HUES48 (cell line): Measurements from ENCODE around the gene TGDS.

Experiments used
- H3K27ac ChIP-seq: one replicate; pipeline ENCODE4 v1.7.0; 2013; ENCODE audit warnings: low read depth, low read length, inconsistent platforms
- H3K27me3 ChIP-seq: 2 replicates; pipeline ENCODE4 v1.6.1; 2013; ENCODE audit warnings: mild to moderate bottlenecking, low read length; ENCODE audit not compliant: control insufficient read depth, insufficient read depth
- H3K36me3 ChIP-seq: 2 replicates; pipeline ENCODE4 v1.6.1; 2013; ENCODE audit warnings: low read length; ENCODE audit not compliant: control insufficient read depth, insufficient read depth
- H3K4me1 ChIP-seq: 2 replicates; pipeline ENCODE4 v1.6.1; 2013; ENCODE audit warnings: mild to moderate bottlenecking, low read length; ENCODE audit not compliant: control insufficient read depth, insufficient read depth
- H3K4me3 ChIP-seq: 2 replicates; pipeline ENCODE4 v1.5.1; 2013; ENCODE audit warnings: mild to moderate bottlenecking, low read depth, low read length
- H3K9ac ChIP-seq: 2 replicates; pipeline ENCODE4 v1.6.1; 2013; ENCODE audit warnings: mild to moderate bottlenecking, low read depth, low read length, moderate library complexity
- H3K9me3 ChIP-seq: 2 replicates; pipeline ENCODE4 v1.6.1; 2013; ENCODE audit warnings: low read length; ENCODE audit not compliant: control insufficient read depth, insufficient read depth

TGDS gene

DNA sequence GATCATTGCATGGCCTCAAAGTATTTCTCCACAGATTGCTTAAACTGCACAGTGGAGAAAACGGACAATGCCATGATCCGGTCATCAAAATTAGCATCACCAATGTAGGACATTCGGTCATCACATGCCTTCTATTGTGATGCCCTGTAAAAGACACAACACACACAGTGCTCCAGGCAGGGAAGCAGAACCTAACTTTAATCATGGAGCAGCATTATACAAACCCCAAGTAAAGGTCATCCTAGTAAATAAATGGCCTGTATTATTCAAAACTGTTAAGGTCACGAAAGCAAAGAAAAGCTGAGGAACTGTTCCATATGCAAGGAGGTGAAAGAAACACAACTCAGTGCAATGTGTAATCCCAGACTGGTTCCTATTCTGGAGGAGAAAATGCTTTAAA, 42.2 kb downstream of the TGDS start:
- H3K4me3 ChIP-seq, result no peak overlapping the region
- no peaks in the 10 kb centered on the region for H3K36me3 ChIP-seq
- no peaks in the 10 kb centered on the region for H3K27me3 ChIP-seq

DNA sequence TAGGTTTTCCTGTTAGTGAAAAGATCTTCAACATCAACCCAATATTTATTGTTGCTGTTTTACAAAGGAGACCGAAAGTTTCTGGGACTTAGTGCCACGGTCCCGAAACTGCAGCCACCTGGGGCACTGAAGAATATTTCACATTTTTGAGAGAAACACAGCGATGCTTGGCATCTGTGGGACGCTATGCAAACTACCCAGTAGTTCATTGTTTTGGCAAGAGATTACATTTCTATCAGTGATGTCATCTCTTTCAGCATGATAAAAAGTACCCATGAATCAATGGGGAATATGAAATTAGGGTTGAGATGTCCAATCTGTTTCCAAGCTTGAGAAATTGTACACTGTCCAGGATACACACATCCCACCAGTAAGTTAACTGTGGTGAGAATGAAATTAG, 43.9 kb downstream of the TGDS start:
- Histone ChIP-seq H3K36me3 (no peaks in the 10 kb centered on the region), H3K9ac (no peak overlapping the region), H3K4me1 (peaks cover 9% of the 10 kb centered on the region), H3K9me3 (no peaks in the 10 kb centered on the region), H3K4me3 (no peak overlapping the region), H3K27ac (no peak overlapping the region), H3K27me3 (no peaks in the 10 kb centered on the region)

More for the DNA sequence above, 42.2 kb downstream of the TGDS start:
- no peak overlapping the region for H3K27ac ChIP-seq
- no peak overlapping the region for H3K9ac ChIP-seq
- H3K4me1 ChIP-seq, result 0 out of 2 replicates have a peak, but pooled peaks cover 3% of the 10 kb centered on the region
- H3K9me3 ChIP-seq, result no peaks in the 10 kb centered on the region

DNA sequence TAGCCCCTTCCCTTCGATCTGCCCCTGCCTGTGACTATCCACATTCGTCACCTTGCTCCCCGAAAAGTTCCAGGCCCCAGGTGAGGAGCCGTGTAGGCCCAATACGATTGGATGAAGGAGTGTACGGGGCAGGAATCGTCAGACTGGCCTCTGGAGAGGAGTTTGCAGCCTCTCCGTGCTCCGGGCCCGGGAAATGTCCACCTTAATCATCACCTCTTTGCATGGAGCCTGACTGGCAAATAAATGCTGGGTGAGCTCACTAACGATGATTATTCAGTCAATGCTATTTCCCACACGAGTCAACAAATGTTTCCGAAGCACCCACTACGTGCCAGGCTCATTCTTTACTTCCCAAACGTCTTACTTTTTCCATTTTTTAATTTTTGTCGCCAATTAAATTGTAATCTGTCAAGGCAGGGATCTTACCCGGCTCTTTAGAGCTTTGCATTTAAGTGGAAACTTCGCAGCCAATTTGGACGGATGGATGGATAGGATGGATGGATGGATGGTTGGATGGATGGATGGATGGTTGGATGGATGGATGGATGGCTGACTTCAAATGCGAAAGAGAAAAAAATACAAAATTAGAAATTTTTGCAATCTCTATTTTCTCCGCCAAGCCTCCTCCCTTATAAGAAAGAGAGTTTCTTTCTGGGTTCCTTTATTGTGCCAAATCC, 45.8 kb downstream of the TGDS start:
- Histone ChIP-seq H3K27ac (peak overlapping the region; percentile 75), H3K9ac (peak overlapping the region; percentile 84), H3K27me3 (no peaks in the 10 kb centered on the region)

DNA sequence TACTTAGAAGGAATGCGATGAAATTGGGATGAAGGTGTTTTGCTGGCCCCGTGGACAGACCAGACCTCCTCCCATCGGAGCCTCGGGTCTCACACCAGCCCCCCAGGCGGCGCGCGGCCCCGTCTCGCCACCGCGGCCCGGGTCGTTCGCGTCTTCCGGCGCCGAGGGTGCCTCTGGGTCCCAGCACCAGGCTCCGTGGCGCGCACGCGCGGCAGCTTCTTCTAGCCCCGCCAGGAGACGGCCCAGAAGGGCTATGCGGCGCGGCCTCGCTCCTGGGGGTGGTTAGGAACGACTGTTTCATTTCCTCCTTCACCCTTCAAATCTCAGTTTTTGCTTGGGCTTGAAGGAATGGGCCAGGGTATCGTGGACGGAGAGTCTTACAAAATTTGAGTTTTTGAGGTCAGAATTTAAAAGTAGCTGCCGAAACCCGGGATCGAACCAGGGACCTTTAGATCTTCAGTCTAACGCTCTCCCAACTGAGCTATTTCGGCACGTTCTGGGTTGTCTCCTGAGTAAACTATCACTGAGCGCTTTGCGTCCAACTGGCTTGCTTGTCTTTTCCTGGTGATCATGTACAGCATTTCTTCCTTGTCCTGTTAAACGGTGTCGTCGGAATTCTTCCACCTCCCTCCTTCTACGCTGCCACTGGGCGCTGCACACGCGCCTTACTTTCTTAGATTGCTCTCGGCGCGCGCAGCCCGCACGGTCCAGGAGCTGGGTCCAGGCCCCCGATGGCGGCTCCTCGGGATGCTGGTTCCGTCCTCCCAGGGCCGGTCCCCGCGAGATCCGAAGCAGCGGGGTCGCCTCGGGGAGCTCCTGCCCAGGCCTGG, 46.5 kb downstream of the TGDS start:
- H3K27ac ChIP-seq, result peak overlapping the region; percentile 92

More for the DNA sequence above, 45.8 kb downstream of the TGDS start:
- no peaks in the 10 kb centered on the region for H3K9me3 ChIP-seq
- peaks cover 26% of the 10 kb centered on the region for H3K4me1 ChIP-seq
- H3K4me3 ChIP-seq, result peak overlapping the region; percentile 80
- H3K36me3 ChIP-seq, result no peaks in the 10 kb centered on the region

DNA sequence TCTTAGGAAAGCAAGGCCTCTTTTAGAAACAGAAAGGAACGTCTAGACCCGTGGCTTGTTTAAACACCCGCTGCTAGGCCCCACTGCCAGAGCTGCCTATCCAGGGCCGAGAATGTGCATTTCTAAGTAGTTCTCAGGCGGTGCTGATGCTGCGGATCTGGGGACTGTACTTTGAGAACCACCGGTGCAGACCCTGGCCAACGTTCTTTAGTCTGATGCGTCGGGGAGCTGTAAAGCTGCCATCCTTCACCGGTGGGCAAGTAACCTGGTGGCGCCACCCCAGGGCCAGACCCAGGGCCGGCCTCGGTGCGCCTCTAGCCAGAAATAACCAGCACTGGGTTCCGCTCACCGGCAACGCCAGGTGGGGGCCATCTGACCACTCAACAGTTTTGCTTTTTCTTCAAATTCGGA, 47.1 kb downstream of the TGDS start:
- Histone ChIP-seq H3K9ac (peak overlapping the region; percentile 78), H3K27ac (peak overlapping the region; percentile 92), H3K36me3 (no peaks in the 10 kb centered on the region)

More for the DNA sequence above, 46.5 kb downstream of the TGDS start:
- peaks cover 26% of the 10 kb centered on the region for H3K4me1 ChIP-seq
- H3K4me3 ChIP-seq, result peak overlapping the region; percentile 80
- no peaks in the 10 kb centered on the region for H3K9me3 ChIP-seq
- no peaks in the 10 kb centered on the region for H3K27me3 ChIP-seq
- peak overlapping the region; percentile 84 for H3K9ac ChIP-seq
- H3K36me3 ChIP-seq, result no peaks in the 10 kb centered on the region

DNA sequence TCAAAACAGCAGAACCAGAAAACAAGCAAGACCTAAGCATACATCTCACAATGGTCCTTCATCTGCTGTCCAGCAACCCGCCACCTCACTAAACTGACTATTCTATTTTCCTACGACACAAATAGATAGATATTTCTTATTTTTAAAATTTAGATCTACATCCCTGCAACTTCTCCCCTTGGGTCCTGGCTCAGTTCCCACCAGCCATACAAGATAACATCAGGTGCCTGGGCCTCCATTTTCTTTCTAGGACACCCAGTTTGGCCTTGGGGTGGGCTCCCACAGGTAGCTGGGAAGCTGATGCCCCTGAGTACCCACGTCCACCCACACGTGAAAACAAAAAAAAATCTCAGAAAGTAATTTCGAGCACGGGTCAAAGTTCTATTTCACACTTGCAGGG, 47.6 kb downstream of the TGDS start:
- Histone ChIP-seq H3K27me3 (no peaks in the 10 kb centered on the region), H3K4me1 (peaks cover 26% of the 10 kb centered on the region), H3K4me3 (peak overlapping the region; percentile 80), H3K9me3 (no peaks in the 10 kb centered on the region), H3K9ac (peak overlapping the region; percentile 78), H3K27ac (peak overlapping the region; percentile 92), H3K36me3 (no peaks in the 10 kb centered on the region)

More for the DNA sequence above, 47.1 kb downstream of the TGDS start:
- H3K4me1 ChIP-seq, result peaks cover 26% of the 10 kb centered on the region
- no peaks in the 10 kb centered on the region for H3K9me3 ChIP-seq
- peak overlapping the region; percentile 80 for H3K4me3 ChIP-seq
- H3K27me3 ChIP-seq, result no peaks in the 10 kb centered on the region

DNA sequence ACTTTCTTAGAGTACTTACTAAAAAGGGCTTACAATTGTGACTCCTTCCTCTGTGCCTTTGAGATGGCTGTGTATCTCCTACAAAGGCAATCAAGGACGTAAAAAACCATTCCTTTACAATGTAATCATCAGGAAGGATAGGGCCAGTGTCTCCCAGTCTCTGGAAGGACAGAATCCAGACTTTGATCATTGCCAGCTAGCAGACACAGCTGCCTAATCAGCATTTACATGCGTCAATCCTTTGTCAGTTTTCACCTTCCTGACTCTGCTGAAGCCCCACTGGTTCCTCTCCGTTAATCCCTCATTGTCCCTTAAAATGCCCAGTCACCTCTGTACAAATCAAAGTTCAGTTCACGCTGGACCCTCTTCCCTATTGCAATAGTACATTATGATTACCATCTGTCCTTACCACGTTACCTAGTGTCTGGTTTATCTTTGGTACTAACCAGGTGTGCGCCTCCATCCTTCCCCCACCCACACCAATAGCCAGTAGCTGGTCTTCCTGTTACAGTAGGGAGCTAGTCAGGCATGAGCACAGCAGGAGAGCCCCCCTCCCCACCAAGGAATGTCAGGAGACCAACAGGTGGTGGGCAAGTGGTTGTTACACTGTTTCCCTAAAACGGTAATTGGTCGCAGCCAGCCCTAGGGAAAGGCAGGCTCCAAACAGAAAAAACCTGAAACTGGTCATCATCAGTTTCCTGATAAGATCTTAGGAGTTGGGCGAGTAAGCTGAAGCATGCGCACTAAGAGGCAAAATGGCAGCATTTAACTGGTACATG, 49.7 kb downstream of the TGDS start:
- Histone ChIP-seq H3K4me1 (peaks cover 26% of the 10 kb centered on the region), H3K27ac (peak overlapping the region; percentile 65), H3K4me3 (0 out of 2 replicates have a peak overlapping the region, but pooled peaks have one; percentile 13)

DNA sequence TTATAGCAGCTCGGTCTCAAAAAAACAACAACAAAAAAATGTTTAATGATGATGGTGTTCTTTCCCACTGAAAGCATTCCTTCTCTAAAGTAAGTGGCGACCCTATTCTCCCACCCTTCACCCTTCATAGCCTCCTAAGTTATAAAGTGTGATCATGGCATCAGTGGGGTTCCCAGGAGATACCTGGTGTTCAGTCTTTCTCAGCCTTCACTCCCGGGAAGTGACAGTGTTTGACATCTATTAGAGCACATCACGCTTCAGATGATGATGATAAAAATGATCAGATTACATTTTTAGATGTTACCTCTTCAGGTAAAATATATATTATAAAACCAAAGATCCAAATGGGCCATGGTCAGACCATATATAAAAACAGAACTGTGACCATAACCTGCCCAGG, 51.0 kb downstream of the TGDS start:
- Histone ChIP-seq H3K27me3 (no peaks in the 10 kb centered on the region), H3K9me3 (no peaks in the 10 kb centered on the region), H3K4me3 (no peak overlapping the region), H3K4me1 (peaks cover 23% of the 10 kb centered on the region), H3K9ac (no peak overlapping the region), H3K36me3 (no peaks in the 10 kb centered on the region), H3K27ac (no peak overlapping the region)

More for the DNA sequence above, 49.7 kb downstream of the TGDS start:
- no peaks in the 10 kb centered on the region for H3K9me3 ChIP-seq
- no peak overlapping the region for H3K9ac ChIP-seq
- H3K27me3 ChIP-seq, result no peaks in the 10 kb centered on the region
- H3K36me3 ChIP-seq, result no peaks in the 10 kb centered on the region

DNA sequence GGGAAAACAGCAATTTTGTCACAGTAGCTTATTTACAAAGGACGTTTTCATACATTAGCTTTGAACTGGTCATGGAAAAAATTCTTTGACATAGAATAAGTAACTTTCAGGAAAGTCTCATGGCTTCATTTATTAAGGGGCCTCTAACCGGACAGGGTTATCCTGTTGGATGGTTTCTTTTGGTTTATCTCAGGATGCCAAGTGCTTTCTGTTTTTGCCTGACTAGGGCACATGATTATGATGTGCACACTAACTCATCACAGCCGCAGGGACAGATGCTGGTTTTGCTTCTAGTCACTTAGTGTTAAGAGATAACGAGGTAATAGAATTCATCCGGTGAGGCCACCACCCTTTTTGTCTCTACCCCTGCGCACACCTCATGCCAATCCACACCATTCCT, 53.0 kb downstream of the TGDS start:
- no peak overlapping the region for H3K9ac ChIP-seq
- no peaks in the 10 kb centered on the region for H3K9me3 ChIP-seq
- no peaks in the 10 kb centered on the region for H3K27me3 ChIP-seq
- no peak overlapping the region for H3K27ac ChIP-seq
- H3K4me1 ChIP-seq, result peaks cover 16% of the 10 kb centered on the region
- no peaks in the 10 kb centered on the region for H3K36me3 ChIP-seq
- H3K4me3 ChIP-seq, result no peak overlapping the region

DNA sequence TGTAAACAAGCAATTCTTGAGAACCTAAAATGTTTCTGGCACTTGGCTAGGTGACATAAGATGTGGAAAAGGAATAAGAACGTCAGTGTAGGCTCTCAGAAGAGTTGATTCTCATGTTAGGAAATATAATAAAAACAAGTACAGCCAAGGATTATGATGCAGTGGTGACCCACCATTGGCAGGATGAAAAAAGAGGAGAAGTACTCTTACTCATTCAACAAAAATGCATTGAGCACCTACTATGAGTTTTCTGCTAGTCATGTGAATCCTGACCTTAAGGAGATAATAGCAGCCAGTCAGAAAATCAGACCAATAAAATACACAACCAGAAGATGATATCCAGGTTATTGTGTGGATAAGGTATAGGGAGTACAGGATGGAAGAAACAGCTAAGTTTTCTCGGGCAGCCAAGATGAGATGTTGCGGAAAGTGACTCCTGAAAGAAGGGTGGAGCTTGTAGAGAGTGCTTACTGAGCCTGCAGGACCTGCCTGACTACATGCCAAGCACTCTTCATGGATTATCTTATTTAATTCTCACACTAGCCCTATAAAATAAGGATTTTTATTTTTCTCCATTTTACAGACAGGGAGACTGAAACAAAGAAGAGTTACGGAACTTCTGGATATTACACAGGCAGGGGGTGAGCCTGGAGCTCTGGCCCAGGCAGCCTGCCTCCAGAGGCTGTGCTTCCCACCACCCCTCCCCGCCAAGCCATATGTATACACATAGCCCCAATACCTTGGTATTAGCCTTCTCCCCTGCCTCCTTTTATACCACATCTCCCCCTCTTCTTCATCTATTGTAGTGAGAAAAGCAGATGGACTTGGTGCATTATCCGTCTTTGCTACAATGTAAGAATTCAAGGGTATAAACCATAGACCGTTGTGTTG, 58.0 kb downstream of the TGDS start:
- no peak overlapping the region for H3K9ac ChIP-seq
- H3K36me3 ChIP-seq, result no peaks in the 10 kb centered on the region
- no peaks in the 10 kb centered on the region for H3K9me3 ChIP-seq

More for the DNA sequence above, 58.0 kb downstream of the TGDS start:
- 0 out of 2 replicates have a peak, but pooled peaks cover 3% of the 10 kb centered on the region for H3K4me1 ChIP-seq
- H3K27me3 ChIP-seq, result no peaks in the 10 kb centered on the region
- H3K27ac ChIP-seq, result no peak overlapping the region
- H3K4me3 ChIP-seq, result no peak overlapping the region
